C4-2B (cell line): ENCODE results near the gene ALX4.

Source experiments
- ZFX ChIP-seq: fragments of 450-650 bp; IDR thresholded peaks from 2 replicates; pipeline ENCODE4 v1.6.1; 2017
- TF ChIP-seq, protein P1 (sequence below): fragments of 450-650 bp; conservative IDR thresholded peaks from 2 replicates; pipeline ENCODE4 v1.5.1; 2017; ENCODE audit warnings: mild to moderate bottlenecking

GRCh38 chr11:44267750-44268613 is 42.0 kb downstream of the ALX4 start:
- TF ChIP-seq ZFX = no peak
- TF ChIP-seq, protein P1, sequence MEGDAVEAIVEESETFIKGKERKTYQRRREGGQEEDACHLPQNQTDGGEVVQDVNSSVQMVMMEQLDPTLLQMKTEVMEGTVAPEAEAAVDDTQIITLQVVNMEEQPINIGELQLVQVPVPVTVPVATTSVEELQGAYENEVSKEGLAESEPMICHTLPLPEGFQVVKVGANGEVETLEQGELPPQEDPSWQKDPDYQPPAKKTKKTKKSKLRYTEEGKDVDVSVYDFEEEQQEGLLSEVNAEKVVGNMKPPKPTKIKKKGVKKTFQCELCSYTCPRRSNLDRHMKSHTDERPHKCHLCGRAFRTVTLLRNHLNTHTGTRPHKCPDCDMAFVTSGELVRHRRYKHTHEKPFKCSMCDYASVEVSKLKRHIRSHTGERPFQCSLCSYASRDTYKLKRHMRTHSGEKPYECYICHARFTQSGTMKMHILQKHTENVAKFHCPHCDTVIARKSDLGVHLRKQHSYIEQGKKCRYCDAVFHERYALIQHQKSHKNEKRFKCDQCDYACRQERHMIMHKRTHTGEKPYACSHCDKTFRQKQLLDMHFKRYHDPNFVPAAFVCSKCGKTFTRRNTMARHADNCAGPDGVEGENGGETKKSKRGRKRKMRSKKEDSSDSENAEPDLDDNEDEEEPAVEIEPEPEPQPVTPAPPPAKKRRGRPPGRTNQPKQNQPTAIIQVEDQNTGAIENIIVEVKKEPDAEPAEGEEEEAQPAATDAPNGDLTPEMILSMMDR = no peak
